ENCODE data around the gene NFAT5.

- no peak for TF ChIP-seq CTCF (IDR thresholded peaks at IDR 0.05)
- TF ChIP-seq POLR2A (IDR thresholded peaks at IDR 0.05) = no peak
Observed at GRCh38 chr16:69613378-69614154, 47.8 kb downstream of the NFAT5 start.
